ENCODE data around the gene RPS5.
A peak's percentile ranks its signal among the peaks of the same experiment; 100 is the strongest.
"Not testable (repeated sequence)": the region's sequence is repeated elsewhere in the genome, so short reads cannot be mapped to it uniquely, and the experiment has no call there.

Gene RPS5

GRCh38 chr19:58386576-58387337, at the start of gene RPS5:
Gene RPS5, plus strand, starts transcription at chr19:58387269. Its CDS starts 869 bp downstream, at chr19:58388138.
- peak; percentile 98 for DNase-seq

- DNase-seq = no peak
These were observed 48.7 kb upstream of the RPS5 start for GRCh38 chr19:58338336-58338735.

GRCh38 chr19:58338825-58339558, 48.1 kb upstream of the RPS5 start:
- no peak for DNase-seq

GRCh38 chr19:58345558-58345957, 41.5 kb upstream of the RPS5 start:
- DNase-seq = no peak

- DNase-seq = peak; percentile 68 to 76
These were observed 39.8 kb upstream of the RPS5 start for GRCh38 chr19:58346961-58347929.

GRCh38 chr19:58348080-58348479, 39.0 kb upstream of the RPS5 start:
- not testable (repeated sequence) for DNase-seq

GRCh38 chr19:58349590-58349989, 37.5 kb upstream of the RPS5 start:
- no peak for DNase-seq

GRCh38 chr19:58350001-58350861, 36.8 kb upstream of the RPS5 start:
- DNase-seq = no peak

- DNase-seq = no peak
These were observed 36.1 kb upstream of the RPS5 start for GRCh38 chr19:58350871-58351557.

- no peak for DNase-seq
These were observed 35.6 kb upstream of the RPS5 start for GRCh38 chr19:58351558-58351878.

GRCh38 chr19:58351990-58352755, 34.9 kb upstream of the RPS5 start:
- DNase-seq = no peak

- no peak for DNase-seq
These were observed 34.1 kb upstream of the RPS5 start, which contains the start of gene A1BG for GRCh38 chr19:58352760-58353671. Gene A1BG, minus strand, starts transcription at chr19:58353492. Its CDS starts 55 bp downstream, at chr19:58353437.

- DNase-seq = no peak
These were observed 33.2 kb upstream of the RPS5 start for GRCh38 chr19:58353717-58354477.

- no peak for DNase-seq
These were observed 32.5 kb upstream of the RPS5 start for GRCh38 chr19:58354478-58355030.

GRCh38 chr19:58355215-58355796, 31.8 kb upstream of the RPS5 start:
- DNase-seq = no peak

GRCh38 chr19:58355908-58356765, 30.9 kb upstream of the RPS5 start:
- peak in 1 of 2 donors; percentile 39 for DNase-seq

Measured in CD4-positive, alpha-beta T cell treated with Interferon alpha-2 for 1 hour (primary cell).